HEK293T (cell line): ENCODE data around the gene JAZF1.
"Not testable (repeated sequence)": the region's sequence is repeated elsewhere in the genome, so short reads cannot be mapped to it uniquely, and the experiment has no call there.

Source experiments
- CTCF ChIA-PET: fragments of 350-600 bp; formaldehyde crosslinking; extraction: SDS; loops from one replicate; lab custom pipeline; 2021; ENCODE audit warnings: antibody characterized with exemption, inconsistent platforms; lab: Yijun Ruan, JAX
- POLR2A ChIA-PET: fragments of 350-600 bp; formaldehyde crosslinking; extraction: SDS; loops from one replicate; lab custom pipeline; 2020; ENCODE audit warnings: antibody characterized with exemption, inconsistent platforms; lab: Yijun Ruan, JAX
- DNase-seq: peaks from one replicate; pipeline ENCODE4 v3.0.0; 2012; ENCODE audit warnings: mixed read lengths; ENCODE audit errors: extremely low spot score
- ARNT ChIP-seq: fragments of 450-650 bp; IDR thresholded peaks from 2 replicates; pipeline ENCODE4 v1.6.1; 2017; ENCODE audit warnings: mild to moderate bottlenecking
- BHLHE40 ChIP-seq: fragments of 450-650 bp; IDR thresholded peaks from 2 replicates; pipeline ENCODE4 v1.6.1; 2016; ENCODE audit warnings: mild to moderate bottlenecking, moderate library complexity, borderline replicate concordance
- CTBP1 ChIP-seq: fragments of 450-650 bp; IDR thresholded peaks from 2 replicates; pipeline ENCODE4 v1.6.1; 2016; ENCODE audit warnings: borderline replicate concordance
- ELF4 ChIP-seq: fragments of 450-650 bp; IDR thresholded peaks from 2 replicates; pipeline ENCODE4 v1.6.1; 2017; ENCODE audit warnings: antibody characterized with exemption
- FOXA1 ChIP-seq: fragments of 450-650 bp; IDR thresholded peaks from 2 replicates; pipeline ENCODE4 v1.6.1; 2016; ENCODE audit warnings: mild to moderate bottlenecking
- FOXK2 ChIP-seq: fragments of 450-650 bp; IDR thresholded peaks from 2 replicates; pipeline ENCODE4 v1.6.1; 2016; ENCODE audit warnings: mild to moderate bottlenecking
- FOXM1 ChIP-seq: fragments of 450-650 bp; IDR thresholded peaks from 2 replicates; pipeline ENCODE4 v1.6.1; 2017; ENCODE audit warnings: mild to moderate bottlenecking, borderline replicate concordance
- HDGF ChIP-seq: fragments of 450-650 bp; IDR thresholded peaks from 2 replicates; pipeline ENCODE4 v1.6.1; 2017; ENCODE audit warnings: antibody characterized with exemption, borderline replicate concordance
- L3MBTL2 ChIP-seq: fragments of 450-650 bp; conservative IDR thresholded peaks from 2 replicates; pipeline ENCODE4 v1.6.1; 2016; ENCODE audit warnings: mild to moderate bottlenecking
- LEF1 ChIP-seq: fragments of 450-650 bp; IDR thresholded peaks from 2 replicates; pipeline ENCODE4 v1.6.1; 2017; ENCODE audit warnings: mild to moderate bottlenecking, borderline replicate concordance
- NFRKB ChIP-seq: fragments of 450-650 bp; IDR thresholded peaks from 2 replicates; pipeline ENCODE4 v1.6.1; 2016; ENCODE audit warnings: mild to moderate bottlenecking, moderate library complexity
- SP1 ChIP-seq: fragments of 450-650 bp; IDR thresholded peaks from 2 replicates; pipeline ENCODE4 v1.6.1; 2017
- SUZ12 ChIP-seq: fragments of 450-650 bp; IDR thresholded peaks from 2 replicates; pipeline ENCODE4 v1.6.1; 2016; ENCODE audit warnings: mild to moderate bottlenecking
- TARDBP ChIP-seq: fragments of 450-650 bp; IDR thresholded peaks from 2 replicates; pipeline ENCODE4 v1.6.1; 2016
- ZNF384 ChIP-seq: fragments of 450-650 bp; IDR thresholded peaks from 2 replicates; pipeline ENCODE4 v1.6.1; 2016
- TF ChIP-seq, protein P1 (sequence below): fragments of 450-650 bp; IDR thresholded peaks from 2 replicates; pipeline ENCODE4 v1.6.1; 2016

The JAZF1 gene

DNA sequence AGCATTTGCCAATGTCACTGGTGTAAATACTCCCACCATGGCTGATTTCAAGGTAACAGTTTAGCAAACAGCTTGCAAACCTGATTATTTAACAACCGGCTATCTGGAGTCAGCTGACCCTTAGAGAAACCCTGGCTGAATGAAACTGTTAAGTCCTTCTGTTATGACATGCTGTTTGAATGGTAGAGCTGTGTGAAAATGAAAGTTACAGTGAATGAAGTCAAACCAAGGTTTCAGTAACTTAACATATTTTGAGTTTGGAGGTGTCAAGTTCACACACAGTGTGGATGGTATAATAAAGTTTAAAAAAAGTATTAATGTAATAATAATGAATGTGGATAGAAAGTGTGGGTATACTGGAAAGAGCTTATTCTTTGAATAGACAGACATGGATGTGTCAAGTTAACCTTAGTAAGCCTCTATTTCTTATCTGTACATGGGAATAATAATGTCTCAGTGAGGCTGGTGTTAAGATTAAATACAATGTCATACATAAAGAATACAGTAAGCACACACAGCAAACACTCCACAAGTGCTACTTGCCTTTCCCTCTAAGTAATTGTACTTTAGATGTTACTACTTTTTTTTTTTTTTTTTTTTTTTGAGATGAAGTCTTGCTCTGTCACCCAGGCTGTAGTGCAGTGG lies 290.3 kb downstream of the JAZF1 start:
- no peak for DNase-seq
- ChIA-PET CTCF (no interaction called here), POLR2A (no interaction called here)
- no peak for TF ChIP-seq ELF4
- no peak for TF ChIP-seq TARDBP

DNA sequence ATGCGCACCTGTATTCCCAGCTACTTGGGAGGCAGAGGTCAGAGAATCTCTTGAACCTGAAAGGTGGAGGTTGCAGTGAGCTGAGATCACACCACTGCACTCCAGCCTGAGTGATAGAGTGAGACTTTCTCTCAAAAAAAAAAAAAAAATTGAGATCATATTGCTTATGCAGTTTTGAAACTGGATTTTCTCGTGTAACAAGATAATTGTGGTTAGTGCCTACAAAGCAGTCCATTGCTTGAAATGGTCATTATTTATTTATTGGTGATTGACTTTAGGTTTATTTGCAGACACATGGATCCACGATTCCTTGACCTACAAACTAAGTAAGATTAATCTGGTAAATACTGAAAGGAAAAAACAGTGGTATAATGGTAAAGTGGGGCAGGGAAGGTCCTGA lies 290.8 kb downstream of the JAZF1 start:
- POLR2A ChIA-PET: no interaction called here
- TF ChIP-seq SP1: no peak
- TF ChIP-seq FOXM1: no peak
- TF ChIP-seq LEF1: no peak
- TF ChIP-seq BHLHE40: no peak
- TF ChIP-seq L3MBTL2: no peak
- no peak for TF ChIP-seq ELF4
- TF ChIP-seq NFRKB: no peak
- no peak for TF ChIP-seq CTBP1
- TF ChIP-seq, protein P1, sequence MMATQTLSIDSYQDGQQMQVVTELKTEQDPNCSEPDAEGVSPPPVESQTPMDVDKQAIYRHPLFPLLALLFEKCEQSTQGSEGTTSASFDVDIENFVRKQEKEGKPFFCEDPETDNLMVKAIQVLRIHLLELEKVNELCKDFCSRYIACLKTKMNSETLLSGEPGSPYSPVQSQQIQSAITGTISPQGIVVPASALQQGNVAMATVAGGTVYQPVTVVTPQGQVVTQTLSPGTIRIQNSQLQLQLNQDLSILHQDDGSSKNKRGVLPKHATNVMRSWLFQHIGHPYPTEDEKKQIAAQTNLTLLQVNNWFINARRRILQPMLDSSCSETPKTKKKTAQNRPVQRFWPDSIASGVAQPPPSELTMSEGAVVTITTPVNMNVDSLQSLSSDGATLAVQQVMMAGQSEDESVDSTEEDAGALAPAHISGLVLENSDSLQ: no peak
- TF ChIP-seq HDGF: no peak
- DNase-seq: no peak
- CTCF ChIA-PET: no interaction called here

DNA sequence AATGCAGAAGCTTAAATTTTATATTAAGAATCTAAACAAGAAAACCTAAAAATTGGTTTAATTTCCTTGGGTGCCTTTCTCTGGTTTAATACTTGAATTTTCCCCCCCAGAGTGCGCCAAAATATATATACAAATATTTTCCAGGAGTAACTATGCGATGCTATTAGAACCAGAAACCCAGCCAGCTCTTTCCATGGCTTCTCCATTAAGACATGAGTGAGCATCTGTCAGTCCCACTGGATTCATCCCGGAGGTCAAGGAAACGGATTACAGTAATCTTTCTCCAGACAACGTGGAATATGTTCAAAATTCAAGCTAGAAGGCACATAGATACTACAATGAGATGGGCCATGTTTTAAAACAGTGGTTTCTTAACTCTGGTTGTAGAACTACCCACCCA lies 291.9 kb downstream of the JAZF1 start:
- POLR2A ChIA-PET: no interaction called here
- no peak for DNase-seq
- CTCF ChIA-PET: interaction anchor here (0.6 kb wide), 1 partner anchor 63 kb away, joined by 3 read pairs; no protein-coding TSS in a partner anchor
- TF ChIP-seq ELF4 (no peak), ZNF384 (no peak), LEF1 (no peak), HDGF (no peak), SP1 (no peak), FOXK2 (no peak), L3MBTL2 (no peak), FOXM1 (no peak), SUZ12 (no peak), BHLHE40 (no peak), ARNT (no peak), TARDBP (no peak), NFRKB (no peak), FOXA1 (no peak), CTBP1 (no peak)
- TF ChIP-seq, protein P1: no peak

DNA sequence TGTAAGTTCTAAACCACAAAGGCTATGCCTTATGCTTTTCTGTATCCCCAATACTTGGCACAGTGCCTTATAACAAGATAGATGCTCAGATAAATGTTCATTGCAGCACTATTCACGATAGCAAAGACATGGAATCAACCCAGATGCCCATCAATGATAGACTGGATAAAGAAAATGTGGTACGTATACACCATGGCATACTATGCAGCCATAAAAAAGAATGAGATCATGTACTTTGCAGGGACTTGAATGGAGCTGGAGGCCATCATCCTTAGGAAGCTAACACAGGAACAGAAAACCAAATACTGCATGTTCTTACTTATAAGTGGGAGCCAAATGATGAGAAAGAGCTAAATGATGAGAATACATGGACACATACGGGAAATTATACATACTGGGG lies 293.9 kb downstream of the JAZF1 start:
- CTCF ChIA-PET, DNase-seq, POLR2A ChIA-PET: not testable (repeated sequence)

DNA sequence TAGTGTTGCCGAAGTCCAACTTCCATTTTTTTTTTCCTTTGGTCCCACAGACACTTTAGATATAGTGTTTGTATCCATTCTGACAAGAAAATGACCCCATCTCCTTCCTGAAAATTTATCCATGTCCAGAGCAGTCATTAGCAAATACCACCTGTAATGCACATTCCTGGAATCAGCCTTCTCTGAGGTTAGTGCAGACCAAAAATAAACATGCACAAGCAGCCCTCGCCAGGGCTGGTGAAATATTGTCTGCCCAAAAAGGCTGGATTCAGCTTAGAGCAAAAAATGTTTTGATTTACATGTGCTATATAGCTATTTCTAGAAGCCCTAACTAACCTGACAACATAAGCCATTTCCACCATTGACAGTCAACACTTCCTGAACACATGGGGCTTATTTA lies 294.9 kb downstream of the JAZF1 start:
- ChIA-PET CTCF (no interaction called here), POLR2A (no interaction called here)
- no peak for DNase-seq
- TF ChIP-seq TARDBP (no peak), FOXM1 (no peak), HDGF (no peak), CTBP1 (no peak), SUZ12 (no peak), FOXA1 (no peak), FOXK2 (no peak)

DNA sequence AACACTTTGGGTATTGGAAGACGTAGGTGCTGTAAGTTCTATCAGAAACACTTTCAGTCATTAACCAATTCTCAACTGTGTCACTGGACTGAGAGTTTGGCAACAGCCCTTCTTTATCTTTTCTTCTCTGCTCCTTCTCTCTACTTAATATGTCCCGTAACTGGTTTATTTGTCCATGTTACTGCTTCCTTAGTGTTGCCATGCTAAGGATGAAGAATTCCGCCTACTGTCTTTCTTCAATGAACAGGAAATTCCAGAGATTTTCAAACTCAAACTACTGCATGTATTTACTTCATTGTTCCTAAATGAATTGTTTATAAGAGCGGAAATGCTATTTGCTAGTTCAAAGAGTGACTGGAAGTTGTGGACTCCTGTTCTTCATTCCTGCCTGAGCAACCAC lies 296.9 kb downstream of the JAZF1 start:
- POLR2A ChIA-PET: no interaction called here

DNA sequence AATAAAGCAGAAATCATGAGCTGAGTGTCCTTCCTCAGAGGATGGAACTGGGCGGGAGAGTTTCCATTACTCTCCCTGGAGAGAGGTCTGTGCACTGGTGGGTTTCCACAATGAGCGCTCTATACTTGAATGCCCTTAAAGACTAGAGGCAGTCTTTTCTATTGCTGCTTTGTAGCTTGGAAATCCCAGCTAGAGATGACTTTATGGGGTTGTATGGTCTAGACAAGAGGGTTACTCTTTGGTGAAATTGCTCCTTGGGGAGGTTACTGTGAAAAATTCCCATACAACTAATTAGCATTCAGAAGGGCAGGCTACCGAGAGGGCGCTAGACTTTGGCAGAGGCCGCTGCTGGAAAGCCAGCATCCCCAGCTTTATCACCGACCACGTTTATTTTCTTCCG lies 303.8 kb downstream of the JAZF1 start:
- CTCF ChIA-PET: interaction anchor here (0.9 kb wide), 1 partner anchor 131 kb away, joined by 3 read pairs; no protein-coding TSS in a partner anchor
- TF ChIP-seq SP1: no peak
- no peak for TF ChIP-seq NFRKB

More for the DNA sequence above, 296.9 kb downstream of the JAZF1 start:
- no peak for DNase-seq
- no peak for TF ChIP-seq LEF1
- no peak for TF ChIP-seq ZNF384
- TF ChIP-seq NFRKB: no peak
- no peak for TF ChIP-seq TARDBP
- TF ChIP-seq FOXA1: no peak
- no peak for TF ChIP-seq HDGF
- TF ChIP-seq CTBP1: no peak
- CTCF ChIA-PET: no interaction called here

DNA sequence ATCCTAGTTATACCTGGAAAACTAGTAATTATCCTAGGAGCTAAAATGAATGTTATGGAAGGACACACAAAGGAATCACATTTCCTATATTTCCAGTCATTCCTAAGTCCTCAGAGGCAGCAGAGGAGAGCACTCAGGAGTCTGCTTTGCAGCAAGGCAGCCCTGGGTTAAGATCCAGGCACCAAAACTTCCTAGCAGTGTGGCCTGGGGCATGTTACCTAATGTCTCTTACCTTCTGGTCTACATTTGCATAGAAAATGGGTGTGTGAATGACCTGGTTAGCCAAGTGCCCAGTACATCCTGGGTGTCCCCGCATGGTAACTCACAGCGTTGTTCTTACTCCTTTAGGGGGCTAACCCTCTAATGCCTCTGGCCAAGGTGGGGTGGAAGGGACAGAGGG lies 304.8 kb downstream of the JAZF1 start:
- ChIA-PET POLR2A (no interaction called here), CTCF (no interaction called here)
- DNase-seq: no peak
- no peak for TF ChIP-seq NFRKB
- no peak for TF ChIP-seq SP1
- no peak for TF ChIP-seq CTBP1
- TF ChIP-seq FOXK2: no peak
- TF ChIP-seq FOXM1: no peak
- no peak for TF ChIP-seq ARNT
- no peak for TF ChIP-seq SUZ12
- no peak for TF ChIP-seq TARDBP

More for the DNA sequence above, 303.8 kb downstream of the JAZF1 start:
- POLR2A ChIA-PET: no interaction called here
- no peak for DNase-seq
